HG02973 (cell line): Measurements from ENCODE around the gene TUBA4B.
A peak's percentile ranks its signal among the peaks of the same experiment; 100 is the strongest.
"Not testable (repeated sequence)": the region's sequence is repeated elsewhere in the genome, so short reads cannot be mapped to it uniquely, and the experiment has no call there.

ENCODE experiments used
- ATAC-seq: cut with Tn5 transposase; IDR thresholded peaks from one replicate; pipeline ENCODE4 v1.9.1; 2021; ENCODE audit warnings: moderate library complexity; ENCODE audit not compliant: unreplicated experiment

The TUBA4B gene

GRCh38 chr2:219273937-219274336 is 20.9 kb downstream of the TUBA4B start:
- ATAC-seq: no peak

GRCh38 chr2:219274361-219274921 is 21.4 kb downstream of the TUBA4B start:
- ATAC-seq: no peak

- no peak for ATAC-seq
Measured at GRCh38 chr2:219277703-219278654, 24.9 kb downstream of the TUBA4B start.

- ATAC-seq: no peak
Measured at GRCh38 chr2:219278655-219279150, 25.7 kb downstream of the TUBA4B start.

- peak; percentile 82 for ATAC-seq
Measured at GRCh38 chr2:219279151-219279915, 26.3 kb downstream of the TUBA4B start, which contains the start of gene DNAJB2. Gene DNAJB2, plus strand, starts transcription at chr2:219279366. Its CDS starts 468 bp downstream, at chr2:219279834.

GRCh38 chr2:219279916-219280516 is 27.0 kb downstream of the TUBA4B start:
- no peak for ATAC-seq

GRCh38 chr2:219280651-219281050 is 27.6 kb downstream of the TUBA4B start:
- no peak for ATAC-seq

GRCh38 chr2:219281588-219281987 is 28.5 kb downstream of the TUBA4B start:
- no peak for ATAC-seq

- no peak for ATAC-seq
Measured at GRCh38 chr2:219282375-219282774, 29.3 kb downstream of the TUBA4B start.

GRCh38 chr2:219282943-219283581 is 30.0 kb downstream of the TUBA4B start:
- no peak for ATAC-seq

- no peak for ATAC-seq
Measured at GRCh38 chr2:219284501-219285372, 31.7 kb downstream of the TUBA4B start.

- no peak for ATAC-seq
Measured at GRCh38 chr2:219285373-219285735, 32.3 kb downstream of the TUBA4B start.

GRCh38 chr2:219285894-219286425 is 32.9 kb downstream of the TUBA4B start:
- no peak for ATAC-seq

- no peak for ATAC-seq
Measured at GRCh38 chr2:219286436-219287115, 33.5 kb downstream of the TUBA4B start.

GRCh38 chr2:219287116-219287440 is 34.0 kb downstream of the TUBA4B start:
- ATAC-seq: not testable (repeated sequence)

GRCh38 chr2:219287580-219288265 is 34.7 kb downstream of the TUBA4B start:
- no peak for ATAC-seq

- no peak for ATAC-seq
Measured at GRCh38 chr2:219289195-219289536, 36.1 kb downstream of the TUBA4B start.
